ENCODE data around the gene ZNF827.

The ZNF827 gene

GRCh38 chr4:145822181-145822580 lies 116.4 kb downstream of the ZNF827 start:
- peak overlapping the region; percentile 82 for H3K27ac Mint-ChIP-seq
- H3K36me3 Mint-ChIP-seq (ENCODE audit: low read depth), result peaks cover 88% of the 10 kb centered on the region

GRCh38 chr4:145821766-145822165 lies 116.9 kb downstream of the ZNF827 start:
- Mint-ChIP-seq H3K36me3 (ENCODE audit: low read depth) (peaks cover 89% of the 10 kb centered on the region), H3K27ac (no peak overlapping the region), H3K4me1 (ENCODE audit: low read depth) (peaks cover 22% of the 10 kb centered on the region), H3K27me3 (no peaks in the 10 kb centered on the region), H3K4me3 (no peak overlapping the region), H3K9me3 (no peaks in the 10 kb centered on the region)

More at GRCh38 chr4:145822181-145822580, 116.4 kb downstream of the ZNF827 start:
- no peaks in the 10 kb centered on the region for H3K27me3 Mint-ChIP-seq
- peaks cover 22% of the 10 kb centered on the region for H3K4me1 Mint-ChIP-seq (ENCODE audit: low read depth)
- no peaks in the 10 kb centered on the region for H3K9me3 Mint-ChIP-seq
- no peak overlapping the region for H3K4me3 Mint-ChIP-seq

- Mint-ChIP-seq H3K4me1 (ENCODE audit: low read depth) (peaks cover 35% of the 10 kb centered on the region), H3K9me3 (no peaks in the 10 kb centered on the region), H3K4me3 (no peak overlapping the region), H3K27me3 (no peaks in the 10 kb centered on the region), H3K36me3 (ENCODE audit: low read depth) (peaks cover 97% of the 10 kb centered on the region), H3K27ac (no peak overlapping the region)
Measured at GRCh38 chr4:145820407-145820806, 118.2 kb downstream of the ZNF827 start.

GRCh38 chr4:145819853-145820181 lies 118.8 kb downstream of the ZNF827 start:
- Mint-ChIP-seq H3K4me1 (ENCODE audit: low read depth) (peaks cover 41% of the 10 kb centered on the region), H3K9me3 (no peaks in the 10 kb centered on the region), H3K27me3 (no peaks in the 10 kb centered on the region), H3K27ac (no peak overlapping the region), H3K4me3 (no peak overlapping the region), H3K36me3 (ENCODE audit: low read depth) (peaks cover 98% of the 10 kb centered on the region)

- no peak overlapping the region for H3K27ac Mint-ChIP-seq
- H3K4me1 Mint-ChIP-seq (ENCODE audit: low read depth), result peaks cover 45% of the 10 kb centered on the region
Measured at GRCh38 chr4:145819101-145819852, 119.3 kb downstream of the ZNF827 start.

GRCh38 chr4:145818011-145818410 lies 120.6 kb downstream of the ZNF827 start:
- H3K27me3 Mint-ChIP-seq, result no peaks in the 10 kb centered on the region
- peaks cover 45% of the 10 kb centered on the region for H3K4me1 Mint-ChIP-seq (ENCODE audit: low read depth)
- peaks cover under 1% of the 10 kb centered on the region for H3K9me3 Mint-ChIP-seq
- no peak overlapping the region for H3K4me3 Mint-ChIP-seq
- peaks cover 100% of the 10 kb centered on the region for H3K36me3 Mint-ChIP-seq (ENCODE audit: low read depth)
- no peak overlapping the region for H3K27ac Mint-ChIP-seq

More at GRCh38 chr4:145819101-145819852, 119.3 kb downstream of the ZNF827 start:
- Mint-ChIP-seq H3K36me3 (ENCODE audit: low read depth) (peaks cover 100% of the 10 kb centered on the region), H3K4me3 (no peak overlapping the region), H3K9me3 (no peaks in the 10 kb centered on the region), H3K27me3 (no peaks in the 10 kb centered on the region)

GRCh38 chr4:145816091-145816490 lies 122.5 kb downstream of the ZNF827 start:
- H3K27ac Mint-ChIP-seq, result peak overlapping the region; percentile 89
- peaks cover 96% of the 10 kb centered on the region for H3K36me3 Mint-ChIP-seq (ENCODE audit: low read depth)
- H3K4me3 Mint-ChIP-seq, result no peak overlapping the region
- no peaks in the 10 kb centered on the region for H3K27me3 Mint-ChIP-seq
- H3K9me3 Mint-ChIP-seq, result peaks cover 3% of the 10 kb centered on the region
- H3K4me1 Mint-ChIP-seq (ENCODE audit: low read depth), result peaks cover 36% of the 10 kb centered on the region

GRCh38 chr4:145815626-145816025 lies 123.0 kb downstream of the ZNF827 start:
- Mint-ChIP-seq H3K36me3 (ENCODE audit: low read depth) (peaks cover 95% of the 10 kb centered on the region), H3K27me3 (no peaks in the 10 kb centered on the region), H3K4me3 (peak overlapping the region; percentile 33), H3K27ac (peak overlapping the region; percentile 89), H3K9me3 (peaks cover 3% of the 10 kb centered on the region), H3K4me1 (ENCODE audit: low read depth) (peaks cover 37% of the 10 kb centered on the region)

GRCh38 chr4:145815027-145815612 lies 123.5 kb downstream of the ZNF827 start:
- H3K4me3 Mint-ChIP-seq, result peak overlapping the region; percentile 33

GRCh38 chr4:145814246-145814645 lies 124.4 kb downstream of the ZNF827 start:
- peaks cover 6% of the 10 kb centered on the region for H3K9me3 Mint-ChIP-seq
- H3K4me1 Mint-ChIP-seq (ENCODE audit: low read depth), result peaks cover 51% of the 10 kb centered on the region
- peaks cover 95% of the 10 kb centered on the region for H3K36me3 Mint-ChIP-seq (ENCODE audit: low read depth)
- H3K27ac Mint-ChIP-seq, result peak overlapping the region; percentile 89
- H3K4me3 Mint-ChIP-seq, result no peak overlapping the region
- no peaks in the 10 kb centered on the region for H3K27me3 Mint-ChIP-seq

More at GRCh38 chr4:145815027-145815612, 123.5 kb downstream of the ZNF827 start:
- peaks cover 42% of the 10 kb centered on the region for H3K4me1 Mint-ChIP-seq (ENCODE audit: low read depth)
- H3K36me3 Mint-ChIP-seq (ENCODE audit: low read depth), result peaks cover 95% of the 10 kb centered on the region
- peak overlapping the region; percentile 89 for H3K27ac Mint-ChIP-seq
- H3K9me3 Mint-ChIP-seq, result peaks cover 6% of the 10 kb centered on the region
- no peaks in the 10 kb centered on the region for H3K27me3 Mint-ChIP-seq

- H3K4me3 Mint-ChIP-seq, result no peak overlapping the region
- H3K9me3 Mint-ChIP-seq, result peaks cover 6% of the 10 kb centered on the region
- peaks cover 64% of the 10 kb centered on the region for H3K4me1 Mint-ChIP-seq (ENCODE audit: low read depth)
- H3K27me3 Mint-ChIP-seq, result no peaks in the 10 kb centered on the region
- H3K27ac Mint-ChIP-seq, result peak overlapping the region; percentile 68
- H3K36me3 Mint-ChIP-seq (ENCODE audit: low read depth), result peaks cover 86% of the 10 kb centered on the region
Measured at GRCh38 chr4:145812919-145813318, 125.7 kb downstream of the ZNF827 start.

GRCh38 chr4:145808848-145809512 lies 129.6 kb downstream of the ZNF827 start:
- peak overlapping the region; percentile 37 for H3K4me3 Mint-ChIP-seq
- H3K4me1 Mint-ChIP-seq (ENCODE audit: low read depth), result peaks cover 70% of the 10 kb centered on the region
- H3K27me3 Mint-ChIP-seq, result no peaks in the 10 kb centered on the region
- peaks cover 6% of the 10 kb centered on the region for H3K9me3 Mint-ChIP-seq
- H3K27ac Mint-ChIP-seq, result peak overlapping the region; percentile 98
- H3K36me3 Mint-ChIP-seq (ENCODE audit: low read depth), result peaks cover 74% of the 10 kb centered on the region

- Mint-ChIP-seq H3K27ac (peak overlapping the region; percentile 98), H3K27me3 (no peaks in the 10 kb centered on the region), H3K36me3 (ENCODE audit: low read depth) (peaks cover 71% of the 10 kb centered on the region), H3K4me3 (peak overlapping the region; percentile 60), H3K4me1 (ENCODE audit: low read depth) (peaks cover 66% of the 10 kb centered on the region), H3K9me3 (peaks cover 6% of the 10 kb centered on the region)
Measured at GRCh38 chr4:145808021-145808650, 130.5 kb downstream of the ZNF827 start.

GRCh38 chr4:145805490-145805889 lies 133.1 kb downstream of the ZNF827 start:
- no peak overlapping the region for H3K4me3 Mint-ChIP-seq
- peaks cover 65% of the 10 kb centered on the region for H3K36me3 Mint-ChIP-seq (ENCODE audit: low read depth)
- H3K27me3 Mint-ChIP-seq, result no peaks in the 10 kb centered on the region
- peaks cover 62% of the 10 kb centered on the region for H3K4me1 Mint-ChIP-seq (ENCODE audit: low read depth)
- H3K9me3 Mint-ChIP-seq, result peaks cover 3% of the 10 kb centered on the region
- H3K27ac Mint-ChIP-seq, result peak overlapping the region; percentile 68

- Mint-ChIP-seq H3K4me1 (ENCODE audit: low read depth) (peaks cover 48% of the 10 kb centered on the region), H3K4me3 (no peak overlapping the region), H3K27me3 (no peaks in the 10 kb centered on the region), H3K36me3 (ENCODE audit: low read depth) (peaks cover 60% of the 10 kb centered on the region), H3K27ac (no peak overlapping the region), H3K9me3 (no peaks in the 10 kb centered on the region)
Measured at GRCh38 chr4:145804116-145804515, 134.5 kb downstream of the ZNF827 start.
